Activated T-helper 1 cell treated with anti-CD3 and anti-CD28 coated beads, Interleukin-2, amount 50 U/mL, for 16 hours (primary cell): ENCODE measurements around the gene ALG14.

ENCODE experiments used
- DNase-seq, 2 donors: peaks; one replicate each; pipeline ENCODE4 v3.0.0-alpha.2; 2020; ENCODE audit warnings: low read depth in 1 of 2, low spot score in 1 of 2

ALG14 gene

DNA sequence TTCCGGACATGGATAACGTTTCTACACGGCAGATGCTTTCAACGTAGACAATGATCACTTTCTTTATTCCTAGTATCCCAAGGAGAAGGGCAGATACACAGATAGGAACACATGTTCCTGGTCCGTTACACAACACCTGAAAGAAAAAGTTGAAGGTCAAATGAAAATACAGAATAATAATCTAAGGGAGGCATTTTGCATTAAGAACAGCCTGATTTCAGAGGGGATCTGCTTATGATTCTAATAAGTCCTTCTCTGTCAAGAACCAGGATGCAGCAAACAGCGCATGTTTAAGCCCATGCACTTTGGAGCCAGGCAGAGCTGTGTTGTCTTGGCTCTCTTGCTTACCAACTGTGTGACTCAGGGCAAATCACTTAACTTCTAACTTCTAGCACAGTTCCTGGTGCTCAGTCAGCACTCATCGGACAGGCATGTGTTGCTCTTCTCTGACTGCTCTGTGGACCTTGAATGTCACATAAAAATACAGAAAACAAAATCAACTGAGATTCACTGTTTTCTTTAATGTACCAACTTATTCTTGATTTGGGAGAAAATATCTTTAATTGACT, 89.5 kb downstream of the ALG14 start:
- DNase-seq: no peak

DNA sequence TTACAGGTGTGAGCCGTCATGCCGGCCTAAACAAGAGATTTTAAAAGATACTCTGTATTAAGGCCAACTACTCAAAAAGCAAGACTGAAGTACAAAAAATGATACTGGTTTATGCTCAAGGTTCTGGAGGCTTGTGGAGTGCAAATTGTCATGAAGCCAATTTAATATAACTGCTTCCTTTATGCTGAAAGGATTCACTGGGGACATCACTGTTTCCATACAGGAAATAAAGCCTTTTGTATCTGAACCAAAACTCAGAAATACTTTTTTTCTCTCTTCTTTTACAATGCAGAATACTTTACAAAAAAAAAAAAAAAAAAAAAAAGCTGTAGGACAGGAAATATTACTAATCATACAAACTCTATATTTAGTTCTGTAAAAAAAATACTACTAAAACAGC, 90.4 kb downstream of the ALG14 start:
- DNase-seq: no peak

DNA sequence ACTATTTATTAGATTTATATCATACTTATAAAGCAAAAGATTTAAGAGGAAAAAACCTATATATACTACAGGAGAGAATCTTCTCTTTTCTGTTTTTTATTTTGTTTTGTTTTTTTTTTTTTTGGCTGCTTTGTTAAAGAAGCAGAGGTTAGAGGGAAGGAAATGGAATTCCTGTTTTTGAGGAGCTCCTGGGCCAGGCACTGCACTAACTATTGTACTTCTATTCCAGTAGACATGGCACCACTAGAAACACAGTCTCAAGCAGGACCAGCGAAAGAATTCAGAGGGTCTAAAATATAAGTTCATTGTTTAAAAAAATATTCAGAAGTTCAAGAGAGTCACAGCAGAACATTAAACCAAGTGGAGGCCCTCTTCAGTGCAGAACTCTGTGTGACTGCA, 91.2 kb downstream of the ALG14 start:
- DNase-seq: no peak

DNA sequence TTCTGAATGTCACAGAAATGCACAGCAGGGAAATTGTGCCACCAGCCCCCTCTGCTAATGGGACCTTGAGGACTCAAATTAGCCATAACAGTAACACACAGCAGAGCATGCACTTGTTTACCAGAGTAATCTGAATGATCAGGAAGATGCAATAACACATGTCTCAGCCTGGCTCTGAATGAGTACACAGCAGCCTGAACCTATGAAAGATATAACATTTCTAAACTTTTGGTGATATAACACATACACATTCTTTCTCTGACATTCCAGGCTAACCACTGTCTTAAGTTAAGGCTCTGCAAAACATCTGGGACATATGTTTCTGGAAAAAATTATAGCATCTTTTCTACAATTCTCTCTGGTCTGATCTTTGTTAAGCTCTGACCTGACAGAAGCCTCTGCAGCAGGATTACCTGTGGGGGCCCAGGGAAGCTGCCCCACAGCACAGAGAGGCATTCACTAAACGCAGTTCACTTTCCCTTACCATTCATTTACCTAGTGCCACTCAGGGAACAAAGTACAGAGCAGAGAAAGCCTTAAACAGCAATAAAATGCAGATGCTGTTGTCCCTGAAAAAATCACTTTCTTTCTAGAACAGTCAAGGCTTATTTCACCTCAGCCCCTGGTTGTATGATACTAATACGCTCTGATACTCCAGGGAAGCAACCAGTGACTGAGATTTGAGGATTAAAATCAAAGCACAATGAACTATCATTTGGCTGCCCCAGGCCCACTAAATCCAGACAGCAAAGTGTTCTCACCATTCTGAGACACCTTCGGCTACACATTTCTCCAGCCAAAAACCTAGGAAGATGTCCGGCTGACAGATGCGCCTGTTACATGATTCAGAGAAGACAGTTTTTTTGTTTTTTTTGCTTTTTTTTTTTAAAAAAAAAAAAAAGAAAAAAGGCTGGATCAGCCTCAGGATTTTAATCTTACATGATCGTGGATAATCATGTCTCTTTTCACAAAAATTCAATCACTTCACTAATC, 91.9 kb downstream of the ALG14 start:
- DNase-seq: no peak

DNA sequence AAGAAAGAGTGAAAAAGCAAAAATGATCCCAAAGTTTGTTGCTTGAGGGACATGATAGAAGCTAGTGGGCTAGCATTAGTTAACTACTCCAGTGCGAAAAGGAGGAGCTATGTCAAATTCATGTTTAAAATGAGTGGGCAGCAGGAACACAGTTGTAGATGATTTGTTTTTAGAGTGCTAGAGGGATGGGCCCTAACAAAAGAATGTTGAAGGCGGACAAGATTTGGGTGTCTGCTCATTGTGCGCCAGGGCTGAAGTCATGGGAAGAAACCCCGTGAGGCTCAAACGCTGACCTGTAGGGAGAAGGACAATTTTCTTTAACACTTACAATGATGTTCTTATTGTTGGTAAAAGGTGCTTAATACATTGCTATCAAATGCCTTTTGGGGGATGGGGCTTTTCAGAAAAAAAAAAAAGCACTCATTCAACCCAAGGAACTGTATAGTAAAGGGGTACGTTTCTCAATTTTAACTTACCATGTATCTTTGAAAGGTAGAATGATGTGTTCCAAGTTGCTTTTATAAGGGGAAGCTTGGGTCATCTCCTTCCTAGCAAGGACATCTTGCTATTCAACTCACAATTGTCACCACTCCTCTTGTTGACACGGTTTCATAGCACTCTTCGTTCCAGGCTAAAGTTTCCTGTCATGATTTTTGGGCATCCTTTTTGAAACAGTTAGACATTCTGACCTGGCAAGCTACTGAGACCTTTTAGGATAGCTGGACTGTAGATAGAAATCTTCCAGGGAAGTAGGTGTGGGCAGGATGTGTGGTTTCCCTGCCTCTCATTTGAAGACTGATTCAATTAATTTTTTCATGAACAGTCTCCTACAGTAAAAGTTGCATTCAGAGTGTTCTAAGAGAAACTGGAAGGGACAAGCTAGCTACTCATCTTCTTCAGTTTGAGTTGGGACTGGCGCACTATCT, 92.8 kb downstream of the ALG14 start:
- no peak for DNase-seq

DNA sequence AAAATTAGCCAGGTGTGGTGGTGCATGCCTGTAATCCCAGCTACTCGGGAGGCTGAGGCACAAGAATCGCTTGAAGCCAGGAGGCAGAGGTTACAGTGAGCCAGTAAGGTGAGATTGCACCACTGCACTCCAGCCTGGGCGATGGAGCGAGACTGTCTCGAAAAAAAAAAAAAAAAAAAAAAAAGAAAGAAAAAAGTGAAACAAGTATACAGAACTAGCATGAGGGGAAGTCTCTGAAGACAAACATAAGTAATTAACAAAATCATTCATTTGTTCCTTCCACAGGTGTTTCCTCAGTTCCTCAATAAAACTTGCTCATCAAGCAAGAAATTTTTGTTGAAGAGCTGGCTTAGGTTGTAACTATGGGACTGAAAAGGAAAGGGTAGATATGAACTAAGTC, 93.6 kb downstream of the ALG14 start:
- DNase-seq: no peak

DNA sequence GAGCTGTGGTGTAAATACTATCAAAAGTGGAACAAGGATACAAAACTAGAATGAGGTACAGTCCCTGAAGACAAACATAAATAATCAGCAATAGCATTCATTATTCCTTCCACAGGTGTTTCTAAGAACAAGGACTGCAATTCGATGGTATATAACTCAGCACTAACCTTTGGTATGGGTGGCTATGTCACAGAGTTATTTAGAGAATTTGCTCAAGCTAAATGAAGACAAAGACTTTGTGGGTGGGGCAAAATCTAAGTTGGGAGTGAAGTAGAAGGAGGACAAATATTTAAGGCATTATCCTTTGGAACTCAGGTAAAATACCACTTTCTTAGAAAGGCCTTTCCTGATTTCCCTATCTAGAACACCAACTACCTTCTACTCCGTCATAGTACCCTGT, 94.3 kb downstream of the ALG14 start:
- DNase-seq: no peak

DNA sequence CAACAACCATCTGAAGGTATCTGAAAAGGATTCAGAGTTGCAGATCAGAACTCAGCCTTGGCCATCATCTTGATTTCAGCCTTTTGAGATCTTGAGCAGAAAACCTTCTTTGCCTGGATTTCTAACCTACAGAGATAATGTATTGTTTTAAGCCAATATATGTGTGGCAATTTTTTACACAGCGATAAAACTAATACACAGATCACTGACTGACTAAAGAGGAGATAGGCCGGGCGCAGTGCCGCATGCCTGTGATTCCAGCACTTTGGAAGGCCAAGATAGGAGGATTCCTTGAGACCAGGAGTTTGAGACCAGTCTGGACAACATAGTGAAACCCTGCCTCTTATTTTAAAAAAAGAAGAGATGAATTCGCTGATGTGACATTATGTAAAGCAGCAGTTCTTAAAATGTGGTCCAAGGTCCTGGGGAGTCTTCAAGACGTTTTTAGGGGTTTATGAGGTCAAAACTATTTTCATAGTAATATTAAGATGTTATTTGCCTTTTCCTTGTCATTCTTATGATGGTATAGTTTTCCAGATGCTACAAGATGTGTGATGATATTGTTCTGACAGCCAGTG, 95.7 kb downstream of the ALG14 start:
- no peak for DNase-seq

DNA sequence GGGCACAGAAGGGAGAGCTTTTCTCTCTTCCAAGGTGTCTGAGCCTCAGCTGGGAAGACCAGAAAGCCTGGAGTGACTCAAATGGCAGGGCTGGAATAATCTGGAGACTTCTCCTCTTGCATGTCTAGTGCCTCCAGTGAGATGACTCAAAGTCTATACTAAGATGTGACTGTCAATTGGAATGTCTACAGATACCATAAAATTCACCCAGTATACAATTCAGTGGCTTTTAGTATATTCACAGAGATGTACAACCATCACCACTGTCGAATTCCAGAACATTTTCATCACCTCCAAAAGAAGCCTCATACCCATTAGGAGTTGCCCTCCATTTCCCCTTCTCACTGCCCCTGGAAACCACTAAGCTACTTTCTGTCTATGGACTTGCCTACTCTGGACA, 97.9 kb downstream of the ALG14 start:
- DNase-seq: no peak

DNA sequence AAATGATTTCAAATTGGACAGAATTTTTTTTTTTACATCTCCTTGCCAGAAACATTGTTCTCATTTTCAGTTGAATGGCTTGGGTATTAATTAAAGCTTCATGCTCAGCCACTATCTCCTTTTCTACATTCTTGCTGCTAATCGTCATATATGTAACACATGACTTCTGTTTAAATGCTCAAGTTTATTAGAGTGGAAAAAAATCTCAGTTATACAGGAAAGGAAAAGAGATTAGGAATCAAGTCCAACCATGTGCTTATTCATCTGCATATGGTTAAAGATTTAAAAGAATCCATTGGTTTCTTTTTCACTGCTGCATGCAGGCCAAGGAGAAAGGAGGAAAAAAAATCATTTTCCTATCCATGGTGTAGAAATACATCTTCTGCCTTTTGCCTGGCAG, 98.5 kb downstream of the ALG14 start:
- DNase-seq: no peak

DNA sequence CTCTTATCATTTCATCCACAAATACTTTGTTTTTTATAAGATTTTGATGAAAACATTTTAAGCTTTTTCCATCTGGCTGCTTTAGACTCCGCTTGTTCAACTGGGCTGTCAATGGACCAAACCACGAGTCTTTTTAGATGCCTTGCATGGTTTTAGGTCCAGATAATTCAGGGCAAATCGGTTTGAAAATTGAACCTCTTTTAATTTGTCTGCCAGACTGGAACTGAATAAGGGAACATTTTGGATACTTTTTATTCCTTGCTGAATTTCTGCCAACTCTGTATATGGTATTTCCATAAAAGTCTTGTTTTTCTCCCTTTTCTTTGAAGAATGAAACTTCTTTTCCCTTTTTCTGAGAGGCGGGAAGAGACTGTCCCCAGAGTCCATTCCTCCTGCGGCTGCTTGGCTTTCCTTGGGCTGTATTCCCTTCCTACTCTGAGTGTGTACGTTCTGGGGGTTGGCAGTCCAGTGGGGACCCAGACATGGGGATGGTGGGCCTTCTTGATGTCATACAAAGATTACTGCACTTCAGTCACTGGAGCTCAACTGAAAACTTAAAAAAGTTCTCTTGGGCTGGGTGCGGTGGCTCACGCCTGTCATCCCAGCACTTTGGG, 99.3 kb downstream of the ALG14 start:
- no peak for DNase-seq

DNA sequence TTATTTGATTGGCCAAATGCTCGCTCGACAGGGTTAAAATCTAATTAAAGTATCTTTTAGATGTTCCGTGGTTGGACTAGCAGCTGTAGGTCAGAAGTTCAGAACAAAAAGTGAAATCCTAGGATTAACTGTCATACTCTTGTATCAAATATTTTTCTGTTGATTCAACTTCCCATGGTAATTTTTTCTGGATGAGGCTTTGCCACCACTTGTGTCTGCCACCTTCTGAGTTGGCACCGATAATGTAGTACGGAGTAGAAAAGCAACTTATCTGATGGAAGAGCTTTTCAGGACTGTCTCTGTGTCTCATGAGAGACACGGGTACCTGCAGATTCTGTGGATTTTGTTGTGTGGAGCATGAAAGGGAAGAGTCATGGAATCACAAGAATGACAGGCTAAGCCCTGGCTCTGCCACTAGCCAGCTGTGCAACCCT, 101.2 kb downstream of the ALG14 start:
- DNase-seq: no peak

DNA sequence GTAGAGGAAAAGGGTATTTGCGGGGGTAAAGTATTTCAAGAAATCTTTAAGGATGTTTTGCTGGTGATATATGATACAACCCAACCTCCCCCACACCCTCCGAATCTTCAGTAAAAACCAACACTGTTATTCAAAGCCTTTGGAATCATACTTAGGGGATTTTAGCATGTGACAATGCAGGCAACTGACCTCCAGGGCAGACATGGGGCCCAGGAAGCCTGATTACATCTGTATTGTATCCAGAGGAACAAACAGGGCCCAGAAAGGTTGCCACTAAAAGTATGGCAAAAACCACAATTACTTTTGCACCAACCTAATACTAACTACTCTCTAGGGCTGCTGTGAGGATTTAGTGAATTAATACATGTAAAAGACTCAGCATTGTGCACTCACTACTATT, 102.0 kb downstream of the ALG14 start:
- DNase-seq: no peak

DNA sequence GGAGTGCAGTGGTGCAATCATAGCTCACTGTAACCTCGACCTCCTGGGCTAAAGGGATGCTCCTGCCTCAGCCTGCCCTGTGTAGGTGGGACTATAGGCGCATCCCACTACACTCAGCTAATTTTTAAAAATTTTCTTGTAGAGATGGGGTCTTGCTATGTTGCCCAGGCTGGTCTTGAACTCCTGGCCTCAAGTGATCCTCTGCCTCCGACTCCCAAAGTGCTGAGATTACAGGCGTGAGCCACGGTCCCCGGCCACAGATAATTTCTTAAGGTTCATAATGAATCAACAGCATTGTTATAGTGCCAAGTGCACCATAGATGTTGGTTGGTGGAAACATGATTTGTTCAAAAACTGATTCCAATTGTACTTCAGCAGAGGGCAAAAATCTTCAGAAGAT, 103.6 kb downstream of the ALG14 start:
- no peak for DNase-seq

DNA sequence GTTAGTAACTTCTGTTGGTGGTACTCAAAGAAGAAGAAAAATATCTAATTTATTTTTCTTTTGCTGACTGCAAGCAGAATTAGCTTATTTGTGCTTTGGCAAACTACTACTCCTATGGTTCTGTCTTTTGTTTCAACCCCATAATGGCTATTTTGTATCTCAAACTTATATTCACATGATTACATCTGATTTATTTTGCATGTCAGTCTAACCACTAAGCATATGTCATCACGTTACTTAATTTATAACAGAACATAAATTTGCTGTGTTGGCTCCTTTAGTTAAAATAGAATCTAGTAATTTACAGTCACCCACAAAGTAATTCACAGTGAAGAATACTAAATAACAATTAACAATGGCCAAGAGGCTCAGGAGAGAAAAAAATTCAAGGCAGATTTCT, 106.7 kb downstream of the ALG14 start:
- DNase-seq: no peak

DNA sequence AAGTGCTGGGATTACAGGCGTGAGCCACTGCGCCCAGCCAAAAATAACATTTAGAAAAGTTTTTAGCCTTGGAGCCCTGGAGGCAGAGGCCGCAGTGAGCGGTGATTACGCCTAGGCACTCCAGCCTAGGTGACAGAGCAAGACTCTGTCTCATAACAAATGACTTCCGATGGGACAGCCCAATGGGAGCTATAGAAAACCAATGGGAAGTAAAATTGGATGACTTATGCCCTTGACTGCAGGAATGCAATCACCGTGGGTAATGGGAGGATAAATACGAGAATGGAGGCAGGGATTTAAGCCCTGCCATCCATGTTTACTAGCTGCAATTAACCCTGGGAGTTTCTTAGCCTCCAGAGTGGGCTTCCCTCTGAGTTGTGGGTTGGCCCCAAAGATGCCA, 108.9 kb downstream of the ALG14 start:
- DNase-seq: no peak

DNA sequence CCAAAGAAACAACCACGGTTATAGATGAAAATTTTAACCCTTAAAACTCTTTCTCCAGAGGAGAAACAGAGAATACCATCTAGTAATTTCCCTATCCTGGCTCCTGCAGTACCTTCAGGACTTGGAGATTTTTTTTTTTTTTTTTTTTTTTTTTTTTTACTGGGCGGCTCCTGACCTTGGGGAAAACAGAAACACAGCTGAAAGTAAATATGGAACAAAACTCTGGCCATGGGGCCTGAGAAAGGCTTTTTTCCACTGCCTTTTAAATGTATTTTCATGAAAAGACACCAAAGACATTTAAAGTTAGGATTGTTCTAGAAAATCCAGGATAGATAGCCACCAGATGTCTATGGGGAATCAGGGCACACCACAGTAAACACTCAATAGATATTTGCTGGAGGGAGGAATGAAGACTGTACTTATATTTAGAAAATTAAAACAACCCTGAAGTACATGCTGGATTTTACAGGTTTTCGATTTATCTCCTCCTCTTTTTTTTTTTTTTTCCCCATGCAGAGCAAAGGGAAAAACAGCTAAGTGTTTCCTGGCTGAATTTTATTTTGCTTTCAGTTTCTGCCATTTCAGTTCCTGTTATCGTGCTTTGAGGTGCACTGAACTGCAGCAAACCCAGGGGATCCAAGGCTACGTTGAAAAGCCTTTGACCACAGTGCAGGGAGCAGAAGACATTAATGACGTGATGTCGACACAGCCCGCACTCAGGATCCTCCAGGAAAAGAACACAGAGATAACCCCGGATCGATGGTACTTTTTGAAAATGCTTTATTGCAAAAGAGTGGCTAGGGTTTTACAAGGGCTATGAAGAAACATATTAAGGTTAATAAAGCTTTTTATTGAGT, 110.1 kb downstream of the ALG14 start:
- DNase-seq: no peak

DNA sequence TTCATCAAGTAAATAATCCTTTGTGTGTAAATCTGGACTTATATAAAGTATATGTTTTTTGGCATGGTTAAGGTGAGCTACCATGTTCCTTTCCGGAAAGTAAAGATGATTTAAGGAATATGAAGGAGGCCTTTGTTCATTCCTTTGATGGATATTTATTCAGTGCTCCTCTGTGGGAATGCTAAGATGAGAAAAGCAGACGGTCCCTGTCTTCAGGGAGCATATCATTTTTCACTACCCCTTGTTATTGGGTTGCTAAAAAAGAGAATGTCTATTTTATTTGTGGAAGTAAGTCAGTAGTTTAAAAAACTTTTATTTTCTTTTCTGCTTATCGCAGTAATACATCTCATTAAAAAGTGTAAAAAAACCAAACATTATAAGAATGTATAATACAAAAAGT, 110.8 kb downstream of the ALG14 start:
- no peak for DNase-seq

DNA sequence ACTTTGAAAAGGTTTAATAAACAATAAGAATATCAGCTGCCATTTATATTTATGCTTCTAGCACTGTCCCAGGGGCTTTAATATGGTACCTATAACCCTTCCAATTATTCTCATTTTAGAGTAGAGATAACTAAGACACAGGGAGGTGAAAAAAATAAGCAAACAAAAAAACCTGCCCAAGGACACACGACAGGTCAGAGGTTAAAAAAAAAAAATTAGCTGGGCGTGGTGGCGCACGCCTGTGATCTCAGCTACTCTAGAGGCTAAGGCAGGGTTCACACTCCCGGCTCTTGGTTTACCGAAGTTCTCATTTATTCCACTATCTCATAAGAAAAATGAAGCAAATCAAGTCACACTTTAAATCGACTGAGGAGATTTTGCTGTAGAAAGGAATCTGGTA, 111.2 kb downstream of the ALG14 start:
- no peak for DNase-seq

DNA sequence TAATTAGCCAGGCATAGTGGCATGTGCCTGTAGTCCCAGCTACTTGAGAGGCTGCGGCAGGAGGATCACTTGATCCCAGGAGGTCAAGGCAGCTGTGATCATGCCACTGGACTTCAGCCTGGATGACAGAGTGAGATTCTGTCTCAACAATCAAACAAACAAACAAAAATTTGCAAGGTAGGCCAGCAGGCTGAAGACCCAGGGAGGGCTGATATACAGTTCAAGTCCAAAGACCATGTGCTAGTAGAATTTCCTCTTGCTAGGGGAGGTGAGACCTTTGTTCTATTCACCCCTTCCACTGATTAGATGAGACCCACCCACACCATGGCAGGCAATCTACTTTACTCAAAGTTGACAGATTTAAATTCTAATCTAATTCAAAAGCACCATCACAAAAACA, 114.7 kb downstream of the ALG14 start:
- no peak for DNase-seq
